ENCODE results near the gene P3H2. TPM values are rescaled to one million over a fixed set of nuclear protein-coding genes. Genes with fewer than 3 reads are reported as not detected.
A peak's percentile ranks its signal among the peaks of the same experiment; 100 is the strongest.

P3H2 gene
- total and polyA plus RNA-seq, 2 experiments from 2014 or later, result 8.2 to 24.2 TPM

DNA sequence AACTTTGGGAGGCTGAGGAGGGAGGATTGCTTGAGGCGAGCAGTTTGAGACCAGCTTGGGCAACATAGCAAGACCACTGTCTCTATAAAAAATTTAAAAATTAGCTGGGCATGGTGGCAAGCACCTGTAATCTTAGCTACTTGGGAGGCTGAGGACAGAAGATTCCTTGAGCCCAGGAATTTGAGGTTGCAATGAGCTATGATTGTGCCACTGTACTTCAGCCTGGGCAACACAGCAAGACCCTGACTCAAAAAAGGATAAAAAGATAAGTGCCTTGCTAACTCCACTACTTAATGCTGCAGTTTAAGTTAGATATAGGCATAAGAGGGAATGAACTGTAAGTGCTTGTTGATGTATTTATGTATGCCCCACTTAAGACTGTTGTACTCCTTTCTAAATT lies 102.2 kb downstream of the P3H2 start (continued):
- TF ChIP-seq, protein P1, sequence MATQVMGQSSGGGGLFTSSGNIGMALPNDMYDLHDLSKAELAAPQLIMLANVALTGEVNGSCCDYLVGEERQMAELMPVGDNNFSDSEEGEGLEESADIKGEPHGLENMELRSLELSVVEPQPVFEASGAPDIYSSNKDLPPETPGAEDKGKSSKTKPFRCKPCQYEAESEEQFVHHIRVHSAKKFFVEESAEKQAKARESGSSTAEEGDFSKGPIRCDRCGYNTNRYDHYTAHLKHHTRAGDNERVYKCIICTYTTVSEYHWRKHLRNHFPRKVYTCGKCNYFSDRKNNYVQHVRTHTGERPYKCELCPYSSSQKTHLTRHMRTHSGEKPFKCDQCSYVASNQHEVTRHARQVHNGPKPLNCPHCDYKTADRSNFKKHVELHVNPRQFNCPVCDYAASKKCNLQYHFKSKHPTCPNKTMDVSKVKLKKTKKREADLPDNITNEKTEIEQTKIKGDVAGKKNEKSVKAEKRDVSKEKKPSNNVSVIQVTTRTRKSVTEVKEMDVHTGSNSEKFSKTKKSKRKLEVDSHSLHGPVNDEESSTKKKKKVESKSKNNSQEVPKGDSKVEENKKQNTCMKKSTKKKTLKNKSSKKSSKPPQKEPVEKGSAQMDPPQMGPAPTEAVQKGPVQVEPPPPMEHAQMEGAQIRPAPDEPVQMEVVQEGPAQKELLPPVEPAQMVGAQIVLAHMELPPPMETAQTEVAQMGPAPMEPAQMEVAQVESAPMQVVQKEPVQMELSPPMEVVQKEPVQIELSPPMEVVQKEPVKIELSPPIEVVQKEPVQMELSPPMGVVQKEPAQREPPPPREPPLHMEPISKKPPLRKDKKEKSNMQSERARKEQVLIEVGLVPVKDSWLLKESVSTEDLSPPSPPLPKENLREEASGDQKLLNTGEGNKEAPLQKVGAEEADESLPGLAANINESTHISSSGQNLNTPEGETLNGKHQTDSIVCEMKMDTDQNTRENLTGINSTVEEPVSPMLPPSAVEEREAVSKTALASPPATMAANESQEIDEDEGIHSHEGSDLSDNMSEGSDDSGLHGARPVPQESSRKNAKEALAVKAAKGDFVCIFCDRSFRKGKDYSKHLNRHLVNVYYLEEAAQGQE (IDR thresholded peaks at IDR 0.05; ENCODE audit: unreplicated experiment), result no peak
- TF ChIP-seq, protein P2, sequence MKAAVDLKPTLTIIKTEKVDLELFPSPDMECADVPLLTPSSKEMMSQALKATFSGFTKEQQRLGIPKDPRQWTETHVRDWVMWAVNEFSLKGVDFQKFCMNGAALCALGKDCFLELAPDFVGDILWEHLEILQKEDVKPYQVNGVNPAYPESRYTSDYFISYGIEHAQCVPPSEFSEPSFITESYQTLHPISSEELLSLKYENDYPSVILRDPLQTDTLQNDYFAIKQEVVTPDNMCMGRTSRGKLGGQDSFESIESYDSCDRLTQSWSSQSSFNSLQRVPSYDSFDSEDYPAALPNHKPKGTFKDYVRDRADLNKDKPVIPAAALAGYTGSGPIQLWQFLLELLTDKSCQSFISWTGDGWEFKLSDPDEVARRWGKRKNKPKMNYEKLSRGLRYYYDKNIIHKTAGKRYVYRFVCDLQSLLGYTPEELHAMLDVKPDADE (IDR thresholded peaks at IDR 0.05), result no peak
- TF ChIP-seq EZH2 (IDR thresholded peaks at IDR 0.05; ENCODE audit: low read depth, unreplicated experiment) (no peak), ZNF331 (CRISPR knock-in tag; IDR thresholded peaks at IDR 0.05; ENCODE audit: low read depth) (no peak), JUNB (IDR thresholded peaks at IDR 0.05; ENCODE audit: unreplicated experiment) (no peak), EZH2phosphoT487 (IDR thresholded peaks at IDR 0.05; ENCODE audit: unreplicated experiment) (no peak)
- TF ChIP-seq, protein P3, sequence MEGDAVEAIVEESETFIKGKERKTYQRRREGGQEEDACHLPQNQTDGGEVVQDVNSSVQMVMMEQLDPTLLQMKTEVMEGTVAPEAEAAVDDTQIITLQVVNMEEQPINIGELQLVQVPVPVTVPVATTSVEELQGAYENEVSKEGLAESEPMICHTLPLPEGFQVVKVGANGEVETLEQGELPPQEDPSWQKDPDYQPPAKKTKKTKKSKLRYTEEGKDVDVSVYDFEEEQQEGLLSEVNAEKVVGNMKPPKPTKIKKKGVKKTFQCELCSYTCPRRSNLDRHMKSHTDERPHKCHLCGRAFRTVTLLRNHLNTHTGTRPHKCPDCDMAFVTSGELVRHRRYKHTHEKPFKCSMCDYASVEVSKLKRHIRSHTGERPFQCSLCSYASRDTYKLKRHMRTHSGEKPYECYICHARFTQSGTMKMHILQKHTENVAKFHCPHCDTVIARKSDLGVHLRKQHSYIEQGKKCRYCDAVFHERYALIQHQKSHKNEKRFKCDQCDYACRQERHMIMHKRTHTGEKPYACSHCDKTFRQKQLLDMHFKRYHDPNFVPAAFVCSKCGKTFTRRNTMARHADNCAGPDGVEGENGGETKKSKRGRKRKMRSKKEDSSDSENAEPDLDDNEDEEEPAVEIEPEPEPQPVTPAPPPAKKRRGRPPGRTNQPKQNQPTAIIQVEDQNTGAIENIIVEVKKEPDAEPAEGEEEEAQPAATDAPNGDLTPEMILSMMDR (conservative IDR thresholded peaks at IDR 0.05; ENCODE audit: low read depth in 2 of 2), result no peak

DNA sequence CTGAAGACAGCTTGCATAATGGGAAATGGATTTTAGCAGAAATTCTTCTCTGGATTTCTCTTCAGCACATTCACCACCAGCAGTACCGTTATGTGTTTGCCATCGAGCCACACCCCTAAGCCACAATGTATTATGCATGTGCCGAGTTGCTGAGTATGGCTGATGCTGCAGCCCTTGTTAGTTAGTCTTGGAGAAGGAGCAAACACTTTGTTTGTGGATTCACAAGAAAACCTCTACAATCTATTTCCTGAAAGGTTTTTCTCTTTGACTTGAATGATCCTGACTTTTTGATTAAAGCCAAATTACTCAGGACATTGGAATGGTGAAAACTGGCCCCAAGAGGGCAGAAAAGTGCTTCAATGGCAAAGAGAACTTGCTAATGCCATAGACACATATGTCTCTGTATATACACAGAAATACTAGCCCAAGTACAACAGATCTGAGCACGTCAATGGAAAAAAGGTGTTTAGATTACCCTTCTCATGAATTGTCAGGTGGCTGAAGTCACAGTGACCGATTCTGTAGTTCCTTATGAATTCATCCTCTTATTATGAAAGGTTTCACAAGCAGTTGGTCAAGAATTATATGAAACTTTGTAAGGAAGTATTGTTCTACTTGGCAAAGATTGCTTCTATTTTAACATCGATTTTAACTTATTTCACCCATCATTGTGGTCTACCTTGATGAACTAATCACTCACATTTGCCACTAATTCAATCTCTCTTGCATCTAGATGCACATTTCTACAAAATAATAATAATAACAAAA lies 103.0 kb downstream of the P3H2 start:
- H3K27ac Mint-ChIP-seq, result no peak overlapping the region
- TF ChIP-seq, protein P1 (IDR thresholded peaks at IDR 0.05; ENCODE audit: unreplicated experiment), result no peak
- TF ChIP-seq, protein P3 (conservative IDR thresholded peaks at IDR 0.05; ENCODE audit: low read depth in 2 of 2), result peak; percentile 59 to 68
- no peak overlapping the region for H3K4me2 ChIP-seq
- H3K9me3 Mint-ChIP-seq, result no peaks in the 10 kb centered on the region
- ATAC-seq (no peak; the same call in 2 of the 3 replicates), DNase-seq (ENCODE audit: low spot score) (peak; percentile 38)
- H3K27me3 Mint-ChIP-seq (ENCODE audit: insufficient read depth, low read depth, poor library complexity), result peaks cover 2% of the 10 kb centered on the region
- H3K4me3 ChIP-seq, result no peak overlapping the region
- no peak overlapping the region for H2AFZ ChIP-seq
- H3K4me1 ChIP-seq (ENCODE audit: insufficient read depth), result peaks cover 49% of the 10 kb centered on the region
- no peaks in the 10 kb centered on the region for H3K36me3 Mint-ChIP-seq (ENCODE audit: low read depth)
- H3K27me3 ChIP-seq (ENCODE audit: insufficient read depth), result no peaks in the 10 kb centered on the region
- H3F3A ChIP-seq (replicated peaks; ENCODE audit: low read depth), result no peaks in the 10 kb centered on the region
- no peak overlapping the region for H3K27ac ChIP-seq (ENCODE audit: low read depth)
- peaks cover 64% of the 10 kb centered on the region for H3K4me1 Mint-ChIP-seq
- no peak overlapping the region for H3K4me3 Mint-ChIP-seq
- no peaks in the 10 kb centered on the region for H3K36me3 ChIP-seq (ENCODE audit: insufficient read depth)
- no peaks in the 10 kb centered on the region for H3K9me2 ChIP-seq (ENCODE audit: insufficient read depth)
- no peaks in the 10 kb centered on the region for H4K20me1 ChIP-seq (replicated peaks; ENCODE audit: insufficient read depth)
- no peaks in the 10 kb centered on the region for H3K79me2 ChIP-seq (replicated peaks; ENCODE audit: insufficient read depth)

Measured in GM23338 (cell line).